HepG2 (cell line): ENCODE data around the gene SEPHS2. TPM values are rescaled to one million over a fixed set of nuclear protein-coding genes. Genes with fewer than 3 reads are reported as not detected.

Source experiments
- ASH2L ChIP-seq: fragments of 300-600, 200-600 bp; sonication (generic); IDR thresholded peaks from 2 replicates; pipeline ENCODE4 v1.7.0; 2017; ENCODE audit warnings: low read depth, mild to moderate bottlenecking, moderate library complexity, mixed read lengths, low read length; ENCODE audit not compliant: insufficient read length
- CENPX ChIP-seq: sonication (generic); formaldehyde crosslinking; IDR thresholded peaks from 2 replicates; pipeline ENCODE4 v1.9.0; 2021; ENCODE audit warnings: mild to moderate bottlenecking, missing genetic modification reagents, moderate library complexity
- HNRNPK ChIP-seq: fragments of 200-400 bp; formaldehyde crosslinking; IDR thresholded peaks from 2 replicates; pipeline ENCODE4 v1.6.1; 2018; ENCODE audit warnings: low read length, low read depth, moderate library complexity, mild to moderate bottlenecking; ENCODE audit not compliant: poor library complexity, severe bottlenecking
- ISL2 ChIP-seq: sonication (generic); formaldehyde crosslinking; IDR thresholded peaks from 2 replicates; pipeline ENCODE4 v1.5.0; 2020; ENCODE audit warnings: missing genetic modification reagents
- KLF15 ChIP-seq: sonication (generic); formaldehyde crosslinking; IDR thresholded peaks from 2 replicates; pipeline ENCODE4 v1.8.1; 2023; ENCODE audit warnings: borderline replicate concordance, mild to moderate bottlenecking, inconsistent platforms, missing genetic modification reagents, mixed read lengths
- NFYB ChIP-seq: sonication (generic); formaldehyde crosslinking; IDR thresholded peaks from 2 replicates; pipeline ENCODE4 v1.4.0; 2020; ENCODE audit warnings: missing genetic modification reagents
- PPARG ChIP-seq: conservative IDR thresholded peaks from 2 replicates; pipeline ENCODE4 v1.6.1; 2016; ENCODE audit warnings: missing biosample characterization, missing genetic modification reagents
- SALL2 ChIP-seq: sonication (generic); formaldehyde crosslinking; IDR thresholded peaks from 2 replicates; pipeline ENCODE4 v1.8.1; 2023; ENCODE audit warnings: mild to moderate bottlenecking, missing genetic modification reagents, inconsistent platforms
- SP4 ChIP-seq: sonication (generic); formaldehyde crosslinking; IDR thresholded peaks from 2 replicates; pipeline ENCODE4 v1.8.1; 2023; ENCODE audit warnings: mild to moderate bottlenecking, missing genetic modification reagents
- ZBTB8A ChIP-seq: sonication (generic); formaldehyde crosslinking; IDR thresholded peaks from 2 replicates; pipeline ENCODE4 v1.4.0; 2020; ENCODE audit warnings: mild to moderate bottlenecking, low read depth, missing genetic modification reagents, borderline replicate concordance
- ZNF292 ChIP-seq: sonication (generic); formaldehyde crosslinking; IDR thresholded peaks from 2 replicates; pipeline ENCODE4 v1.8.1; 2022; ENCODE audit warnings: mild to moderate bottlenecking, low read depth, missing genetic modification reagents, borderline replicate concordance
- ZNF567 ChIP-seq: sonication (generic); formaldehyde crosslinking; IDR thresholded peaks from 2 replicates; pipeline ENCODE4 v1.8.1; 2023; ENCODE audit warnings: mild to moderate bottlenecking, missing genetic modification reagents, borderline replicate concordance
- ZNF777 ChIP-seq: sonication (generic); formaldehyde crosslinking; IDR thresholded peaks from 2 replicates; pipeline ENCODE4 v1.4.0; 2020; ENCODE audit warnings: missing genetic modification reagents
- ZNF83 ChIP-seq: sonication (generic); formaldehyde crosslinking; IDR thresholded peaks from 2 replicates; pipeline ENCODE4 v1.4.0; 2020; ENCODE audit warnings: missing genetic modification reagents, mild to moderate bottlenecking, borderline replicate concordance
- polyA plus RNA-seq, 8 experiments: library from polyadenylated mRNA; depleted of rRNA in 3 of 8; stranded (reverse) in 7 of 8; unstranded in 1 of 8; fragments of >200 nt; fragmentation: Illumina TruSeq in 4 of 8; extraction: Trizol in 4 of 8; gene quantifications; 2 replicates each; pipeline versions ENCODE4 v1.2.1 to v1.2.3, GENCODE V29; 2011 to 2016; ENCODE audit warnings: low read depth in 4 of 8, missing spikeins in 1 of 8, mixed read lengths in 1 of 8; ENCODE audit not compliant: insufficient read depth in 1 of 8
- total RNA-seq, 5 experiments: library from RNA; depleted of rRNA; stranded (reverse); fragments of >200 nt; fragmentation: Illumina TruSeq; extraction: Trizol; gene quantifications; 2 replicates each; pipeline ENCODE4 v1.2.3, GENCODE V29; 2016; ENCODE audit warnings: low read depth in 1 of 5
- TF ChIP-seq, protein P1 (sequence below): sonication (generic); formaldehyde crosslinking; IDR thresholded peaks from 2 replicates; pipeline ENCODE4 v1.5.0; 2020; ENCODE audit warnings: mild to moderate bottlenecking, missing genetic modification reagents, moderate library complexity
- TF ChIP-seq, protein P2 (sequence below): sonication (generic); formaldehyde crosslinking; IDR thresholded peaks from 2 replicates; pipeline ENCODE4 v1.8.1; 2022; ENCODE audit warnings: low read depth, mild to moderate bottlenecking, missing genetic modification reagents
- TF ChIP-seq, protein P3 (sequence below): fragments of 450-650 bp; IDR thresholded peaks from 2 replicates; pipeline ENCODE4 v1.6.1; 2017
- TF ChIP-seq, protein P4 (sequence below): IDR thresholded peaks from 2 replicates; pipeline ENCODE4 v1.6.1; 2016; ENCODE audit warnings: mild to moderate bottlenecking
- TF ChIP-seq, protein P5 (sequence below): sonication (generic); formaldehyde crosslinking; IDR thresholded peaks from 2 replicates; pipeline ENCODE4 v1.5.0; 2020; ENCODE audit warnings: mild to moderate bottlenecking, missing genetic modification reagents

Gene SEPHS2
- total and polyA plus RNA-seq, 2 of the 13 experiments (the other 11 are each of a cell fraction or from before 2014, with no cell fraction given): 20.7 to 127 TPM

DNA sequence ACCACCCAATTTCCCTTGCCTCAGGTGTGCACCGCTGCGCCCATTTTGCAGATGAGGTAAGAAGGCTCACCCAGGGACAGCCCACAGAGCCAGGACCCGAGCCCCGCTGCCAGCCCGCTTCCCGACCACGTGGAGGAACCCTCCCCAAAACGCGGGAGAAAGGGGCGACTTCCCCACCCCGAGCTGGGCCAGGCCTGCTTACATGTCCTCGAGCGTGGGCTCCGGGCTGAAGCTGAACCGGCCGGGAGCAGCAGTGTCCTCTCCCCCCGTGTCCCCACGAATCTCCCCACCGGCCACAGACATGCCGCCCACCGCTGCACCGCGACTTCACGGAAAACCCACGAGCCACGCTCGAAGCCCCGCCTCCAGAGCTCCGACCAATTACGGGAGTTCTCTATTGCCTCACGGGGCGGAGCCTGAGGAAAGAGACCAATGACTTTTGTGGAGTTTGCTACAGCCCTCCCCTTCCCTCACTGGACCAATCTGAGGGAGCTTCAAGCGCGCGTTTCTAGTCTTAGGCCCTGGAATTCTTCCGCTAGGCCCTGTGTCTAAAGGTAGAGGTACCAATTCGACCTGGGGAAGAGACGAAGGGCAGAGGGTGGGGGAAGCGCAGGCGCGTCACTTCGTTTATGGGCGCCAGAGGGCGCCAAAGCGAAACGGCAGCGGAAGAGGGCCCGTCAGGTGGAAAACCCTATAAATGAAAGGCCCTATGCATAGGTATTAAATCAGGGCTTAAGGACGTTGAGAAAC lies 15.8 kb downstream of the SEPHS2 start, which contains the start of gene DCTPP1 (continued):
- TF ChIP-seq, protein P1, sequence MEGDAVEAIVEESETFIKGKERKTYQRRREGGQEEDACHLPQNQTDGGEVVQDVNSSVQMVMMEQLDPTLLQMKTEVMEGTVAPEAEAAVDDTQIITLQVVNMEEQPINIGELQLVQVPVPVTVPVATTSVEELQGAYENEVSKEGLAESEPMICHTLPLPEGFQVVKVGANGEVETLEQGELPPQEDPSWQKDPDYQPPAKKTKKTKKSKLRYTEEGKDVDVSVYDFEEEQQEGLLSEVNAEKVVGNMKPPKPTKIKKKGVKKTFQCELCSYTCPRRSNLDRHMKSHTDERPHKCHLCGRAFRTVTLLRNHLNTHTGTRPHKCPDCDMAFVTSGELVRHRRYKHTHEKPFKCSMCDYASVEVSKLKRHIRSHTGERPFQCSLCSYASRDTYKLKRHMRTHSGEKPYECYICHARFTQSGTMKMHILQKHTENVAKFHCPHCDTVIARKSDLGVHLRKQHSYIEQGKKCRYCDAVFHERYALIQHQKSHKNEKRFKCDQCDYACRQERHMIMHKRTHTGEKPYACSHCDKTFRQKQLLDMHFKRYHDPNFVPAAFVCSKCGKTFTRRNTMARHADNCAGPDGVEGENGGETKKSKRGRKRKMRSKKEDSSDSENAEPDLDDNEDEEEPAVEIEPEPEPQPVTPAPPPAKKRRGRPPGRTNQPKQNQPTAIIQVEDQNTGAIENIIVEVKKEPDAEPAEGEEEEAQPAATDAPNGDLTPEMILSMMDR (CRISPR knock-in tag): peak; percentile 93
- TF ChIP-seq KLF15 (CRISPR knock-in tag): no peak; the same call in 1 of the 2 replicates
- TF ChIP-seq, protein P2, sequence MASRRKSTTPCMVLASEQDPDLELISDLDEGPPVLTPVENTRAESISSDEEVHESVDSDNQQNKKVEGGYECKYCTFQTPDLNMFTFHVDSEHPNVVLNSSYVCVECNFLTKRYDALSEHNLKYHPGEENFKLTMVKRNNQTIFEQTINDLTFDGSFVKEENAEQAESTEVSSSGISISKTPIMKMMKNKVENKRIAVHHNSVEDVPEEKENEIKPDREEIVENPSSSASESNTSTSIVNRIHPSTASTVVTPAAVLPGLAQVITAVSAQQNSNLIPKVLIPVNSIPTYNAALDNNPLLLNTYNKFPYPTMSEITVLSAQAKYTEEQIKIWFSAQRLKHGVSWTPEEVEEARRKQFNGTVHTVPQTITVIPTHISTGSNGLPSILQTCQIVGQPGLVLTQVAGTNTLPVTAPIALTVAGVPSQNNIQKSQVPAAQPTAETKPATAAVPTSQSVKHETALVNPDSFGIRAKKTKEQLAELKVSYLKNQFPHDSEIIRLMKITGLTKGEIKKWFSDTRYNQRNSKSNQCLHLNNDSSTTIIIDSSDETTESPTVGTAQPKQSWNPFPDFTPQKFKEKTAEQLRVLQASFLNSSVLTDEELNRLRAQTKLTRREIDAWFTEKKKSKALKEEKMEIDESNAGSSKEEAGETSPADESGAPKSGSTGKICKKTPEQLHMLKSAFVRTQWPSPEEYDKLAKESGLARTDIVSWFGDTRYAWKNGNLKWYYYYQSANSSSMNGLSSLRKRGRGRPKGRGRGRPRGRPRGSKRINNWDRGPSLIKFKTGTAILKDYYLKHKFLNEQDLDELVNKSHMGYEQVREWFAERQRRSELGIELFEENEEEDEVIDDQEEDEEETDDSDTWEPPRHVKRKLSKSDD: no peak; the same call in 1 of the 2 replicates
- no peak for TF ChIP-seq ZNF777 (CRISPR knock-in tag)
- TF ChIP-seq, protein P3, sequence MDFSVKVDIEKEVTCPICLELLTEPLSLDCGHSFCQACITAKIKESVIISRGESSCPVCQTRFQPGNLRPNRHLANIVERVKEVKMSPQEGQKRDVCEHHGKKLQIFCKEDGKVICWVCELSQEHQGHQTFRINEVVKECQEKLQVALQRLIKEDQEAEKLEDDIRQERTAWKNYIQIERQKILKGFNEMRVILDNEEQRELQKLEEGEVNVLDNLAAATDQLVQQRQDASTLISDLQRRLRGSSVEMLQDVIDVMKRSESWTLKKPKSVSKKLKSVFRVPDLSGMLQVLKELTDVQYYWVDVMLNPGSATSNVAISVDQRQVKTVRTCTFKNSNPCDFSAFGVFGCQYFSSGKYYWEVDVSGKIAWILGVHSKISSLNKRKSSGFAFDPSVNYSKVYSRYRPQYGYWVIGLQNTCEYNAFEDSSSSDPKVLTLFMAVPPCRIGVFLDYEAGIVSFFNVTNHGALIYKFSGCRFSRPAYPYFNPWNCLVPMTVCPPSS: no peak
- TF ChIP-seq ZNF567 (CRISPR knock-in tag): no peak
- no peak for TF ChIP-seq ZNF83
- TF ChIP-seq NFYB: peak; percentile 91
- peak; percentile 86 for TF ChIP-seq ISL2 (CRISPR knock-in tag)
- no peak; the same call in 1 of the 2 replicates for TF ChIP-seq PPARG (CRISPR knock-in tag)
- peak; percentile 68 for TF ChIP-seq ASH2L
- TF ChIP-seq, protein P4, sequence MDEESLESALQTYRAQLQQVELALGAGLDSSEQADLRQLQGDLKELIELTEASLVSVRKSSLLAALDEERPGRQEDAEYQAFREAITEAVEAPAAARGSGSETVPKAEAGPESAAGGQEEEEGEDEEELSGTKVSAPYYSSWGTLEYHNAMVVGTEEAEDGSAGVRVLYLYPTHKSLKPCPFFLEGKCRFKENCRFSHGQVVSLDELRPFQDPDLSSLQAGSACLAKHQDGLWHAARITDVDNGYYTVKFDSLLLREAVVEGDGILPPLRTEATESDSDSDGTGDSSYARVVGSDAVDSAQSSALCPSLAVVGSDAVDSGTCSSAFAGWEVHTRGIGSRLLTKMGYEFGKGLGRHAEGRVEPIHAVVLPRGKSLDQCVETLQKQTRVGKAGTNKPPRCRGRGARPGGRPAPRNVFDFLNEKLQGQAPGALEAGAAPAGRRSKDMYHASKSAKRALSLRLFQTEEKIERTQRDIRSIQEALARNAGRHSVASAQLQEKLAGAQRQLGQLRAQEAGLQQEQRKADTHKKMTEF (CRISPR knock-in tag): peak; percentile 84
- peak; percentile 48; the same call in 1 of the 2 replicates for TF ChIP-seq ZNF292 (CRISPR knock-in tag)
- peak; percentile 70; the same call in 1 of the 2 replicates for TF ChIP-seq ZBTB8A (CRISPR knock-in tag)
- no peak for TF ChIP-seq HNRNPK
- peak; percentile 97 for TF ChIP-seq SP4 (CRISPR knock-in tag)
- peak; percentile 25 for TF ChIP-seq SALL2 (CRISPR knock-in tag)
- TF ChIP-seq CENPX (CRISPR knock-in tag): no peak
- TF ChIP-seq, protein P5, sequence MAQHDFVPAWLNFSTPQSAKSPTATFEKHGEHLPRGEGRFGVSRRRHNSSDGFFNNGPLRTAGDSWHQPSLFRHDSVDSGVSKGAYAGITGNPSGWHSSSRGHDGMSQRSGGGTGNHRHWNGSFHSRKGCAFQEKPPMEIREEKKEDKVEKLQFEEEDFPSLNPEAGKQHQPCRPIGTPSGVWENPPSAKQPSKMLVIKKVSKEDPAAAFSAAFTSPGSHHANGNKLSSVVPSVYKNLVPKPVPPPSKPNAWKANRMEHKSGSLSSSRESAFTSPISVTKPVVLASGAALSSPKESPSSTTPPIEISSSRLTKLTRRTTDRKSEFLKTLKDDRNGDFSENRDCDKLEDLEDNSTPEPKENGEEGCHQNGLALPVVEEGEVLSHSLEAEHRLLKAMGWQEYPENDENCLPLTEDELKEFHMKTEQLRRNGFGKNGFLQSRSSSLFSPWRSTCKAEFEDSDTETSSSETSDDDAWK (CRISPR knock-in tag): no peak
